T-helper 2 cell treated with Interferon-gamma antibody and Interleukin-4, amounts not matched to agents 100 ng/mL and 5 ng/mL, for 36 hours (primary cell): ENCODE data around the gene SERPIND1. TPM values are rescaled to one million over a fixed set of nuclear protein-coding genes. Genes with fewer than 3 reads are reported as not detected.
"Not testable (repeated sequence)": the region's sequence is repeated elsewhere in the genome, so short reads cannot be mapped to it uniquely, and the experiment has no call there.

Experiments used
- intact Hi-C: fragments of 100-400 bp; cut with micrococcal nuclease; formaldehyde crosslinking; loops from one replicate; pipeline ENCODE4 v1.15.1; 2023
- total RNA-seq: library from RNA; stranded (reverse); gene quantifications from 2 replicates; pipeline ENCODE4 v1.2.3, GENCODE V29; 2022

Gene SERPIND1
- total RNA-seq, 1 donor from 2014 or later = not detected

- intact Hi-C loops = no loop called here
These were observed 26.7 kb upstream of the SERPIND1 start for GRCh38 chr22:20747223-20747622.

DNA sequence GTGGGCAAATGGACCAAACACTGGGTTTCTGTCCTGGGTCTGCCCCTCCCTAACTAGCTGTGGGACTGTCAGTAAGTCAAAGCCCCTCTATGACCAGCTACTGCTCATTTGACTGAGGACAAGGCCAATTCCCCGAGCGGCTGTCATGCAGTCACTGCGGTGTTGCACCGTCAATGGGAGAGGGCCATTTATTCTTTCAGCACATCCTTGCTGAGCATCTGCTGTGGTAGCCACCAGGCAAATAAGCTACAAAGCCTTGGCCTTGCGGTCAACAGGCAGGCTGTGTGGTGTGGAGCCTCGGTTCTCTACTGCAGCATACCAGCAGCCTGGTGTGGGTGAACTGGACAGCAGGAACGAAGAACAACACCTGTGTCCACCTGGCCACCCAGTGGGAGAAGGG, 25.8 kb upstream of the SERPIND1 start:
- intact Hi-C loops = no loop called here

DNA sequence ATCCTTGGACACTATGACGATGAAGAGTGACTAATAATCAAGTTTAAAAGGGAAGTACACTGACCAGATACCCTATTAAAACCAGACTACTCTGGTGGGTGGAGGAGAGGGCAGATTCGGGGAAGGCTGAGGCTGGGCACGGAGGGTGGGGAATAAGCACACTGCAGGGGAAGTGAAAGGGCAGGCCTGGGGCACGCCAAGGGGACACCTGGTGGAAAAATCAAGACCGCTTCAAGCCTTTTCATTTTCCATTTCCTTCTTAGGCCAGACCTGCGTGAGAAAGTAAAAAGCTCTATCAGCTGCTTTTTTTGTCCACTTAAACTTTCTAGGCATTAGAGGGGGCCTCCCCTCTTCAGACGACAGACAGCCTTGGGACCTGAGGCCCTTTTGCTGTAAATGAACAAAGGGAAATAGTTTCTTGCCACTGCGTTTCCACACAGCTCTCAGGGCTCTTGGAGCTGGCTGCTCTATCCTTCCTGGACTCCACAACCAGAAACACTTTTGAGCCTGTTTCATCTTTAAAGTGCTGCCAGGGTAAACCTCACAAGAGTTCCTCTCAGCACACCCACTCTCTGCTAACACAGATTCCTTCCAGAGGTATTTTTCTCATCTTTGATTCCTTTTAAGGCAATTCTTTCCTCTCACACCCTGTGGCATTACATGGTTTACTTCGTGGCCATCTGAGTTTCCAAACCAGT, 25.0 kb upstream of the SERPIND1 start:
- intact Hi-C loops = no loop called here

- intact Hi-C loops = no loop called here
These were observed 24.5 kb upstream of the SERPIND1 start for GRCh38 chr22:20749453-20749852.

DNA sequence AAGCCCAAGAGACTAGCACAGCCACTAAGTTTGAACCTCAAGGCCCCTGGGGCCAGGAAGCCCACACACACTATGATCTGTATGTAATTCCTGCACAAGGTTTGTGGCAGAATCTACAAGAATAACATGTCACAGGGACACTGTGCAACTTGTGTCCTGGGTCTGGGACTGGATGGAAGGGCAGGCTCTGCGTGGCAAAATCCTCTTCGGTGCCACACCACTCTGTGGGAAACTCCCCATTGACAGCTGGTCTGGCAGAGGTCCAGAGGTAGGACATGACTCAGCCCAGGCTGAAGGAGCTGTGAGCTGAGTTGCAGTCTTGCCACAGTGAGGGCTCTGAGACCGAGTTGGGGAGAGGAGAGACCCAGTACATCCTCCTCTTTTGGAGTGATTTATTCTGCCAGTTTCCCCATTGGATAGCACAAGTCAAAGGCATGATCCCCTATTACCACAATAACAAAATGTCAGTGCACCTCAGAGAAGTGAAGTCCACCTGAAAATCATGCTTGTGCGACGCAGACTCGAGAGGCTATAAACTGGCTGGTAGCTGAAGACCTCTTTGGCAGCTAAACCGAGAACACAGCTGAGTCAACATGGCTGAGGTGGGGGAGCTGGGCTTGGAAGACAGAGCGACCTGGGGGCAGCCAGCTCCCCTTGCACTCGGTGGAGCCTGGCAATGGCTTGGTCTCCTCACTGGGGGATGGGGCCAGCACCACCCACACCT, 23.3 kb upstream of the SERPIND1 start:
- intact Hi-C loops = no loop called here

DNA sequence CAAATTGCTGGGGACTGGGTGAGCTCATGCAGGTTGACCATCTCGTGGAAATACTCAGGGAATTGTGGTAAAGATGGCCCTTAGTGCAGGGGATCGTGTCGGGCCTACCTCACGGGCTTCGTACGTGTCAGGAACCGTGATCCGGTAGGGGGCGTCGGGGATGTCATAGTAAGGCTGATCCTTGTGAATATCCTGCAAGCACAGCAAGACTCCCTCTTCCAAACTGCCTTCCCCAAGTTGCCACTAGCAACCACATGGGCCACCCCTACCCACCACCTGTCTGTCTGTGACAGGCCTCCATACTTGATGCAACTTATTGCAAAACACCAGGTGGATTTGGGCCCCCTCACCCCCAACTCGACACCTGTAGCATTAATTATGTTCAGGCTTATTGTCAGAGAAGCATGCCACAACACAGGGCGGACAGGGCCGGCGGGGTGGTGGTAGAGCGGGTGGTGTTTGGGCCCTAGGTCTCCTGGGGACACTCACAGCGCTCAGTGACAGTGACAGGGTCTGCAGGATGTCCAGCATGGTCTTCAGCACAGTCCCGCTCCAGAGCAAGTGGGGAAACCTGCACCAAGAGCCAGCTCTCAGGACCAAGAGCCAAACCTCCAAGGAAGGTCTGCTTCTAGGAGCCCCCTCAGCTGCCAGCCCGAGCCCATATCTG, 22.6 kb upstream of the SERPIND1 start:
- intact Hi-C loops = no loop called here

GRCh38 chr22:20752104-20752741, 21.7 kb upstream of the SERPIND1 start:
- intact Hi-C loops = no loop called here

- intact Hi-C loops = no loop called here
These were observed 21.0 kb upstream of the SERPIND1 start for GRCh38 chr22:20752873-20753272.

DNA sequence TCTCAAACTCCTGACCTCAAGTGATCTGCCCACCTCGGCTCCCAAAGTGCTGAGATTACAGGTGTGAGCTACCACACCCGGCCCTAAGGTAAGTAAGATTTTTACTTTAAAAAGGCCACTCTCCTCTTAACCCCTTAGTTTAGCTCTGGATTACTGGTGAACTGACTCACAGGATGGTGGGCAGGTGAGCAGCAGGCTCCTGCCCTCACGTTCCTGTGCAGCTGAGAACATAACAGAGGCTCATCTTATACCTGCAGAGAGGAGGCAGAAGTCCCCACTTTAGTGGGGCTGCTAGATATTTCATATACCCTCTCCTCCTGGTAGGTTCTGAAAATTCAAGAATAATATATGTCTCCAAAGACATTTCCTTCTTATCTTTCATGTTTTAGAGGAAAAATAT, 17.1 kb upstream of the SERPIND1 start:
- intact Hi-C loops = no loop called here

GRCh38 chr22:20758688-20759087, 15.2 kb upstream of the SERPIND1 start:
- intact Hi-C loops = no loop called here

GRCh38 chr22:20760084-20760483, 13.8 kb upstream of the SERPIND1 start:
- intact Hi-C loops = no loop called here

DNA sequence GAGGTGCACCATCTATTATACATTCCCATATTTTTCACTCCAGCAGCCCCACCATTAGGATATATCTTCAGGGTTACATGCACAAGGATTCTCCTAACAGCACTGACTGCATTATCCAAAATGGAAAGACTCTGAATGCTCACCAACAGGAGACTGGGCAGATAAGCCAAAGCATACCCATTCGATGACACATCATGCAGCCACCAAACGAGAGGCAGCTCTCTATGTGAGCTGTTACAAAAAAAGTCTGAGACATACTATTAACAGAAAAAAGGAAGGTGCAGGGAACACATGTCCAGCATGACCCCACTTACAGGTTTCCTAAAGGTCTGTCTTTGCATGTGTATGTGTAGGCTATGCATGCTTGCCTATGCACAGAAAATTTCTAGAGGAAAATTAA, 12.4 kb upstream of the SERPIND1 start:
- intact Hi-C loops = no loop called here

DNA sequence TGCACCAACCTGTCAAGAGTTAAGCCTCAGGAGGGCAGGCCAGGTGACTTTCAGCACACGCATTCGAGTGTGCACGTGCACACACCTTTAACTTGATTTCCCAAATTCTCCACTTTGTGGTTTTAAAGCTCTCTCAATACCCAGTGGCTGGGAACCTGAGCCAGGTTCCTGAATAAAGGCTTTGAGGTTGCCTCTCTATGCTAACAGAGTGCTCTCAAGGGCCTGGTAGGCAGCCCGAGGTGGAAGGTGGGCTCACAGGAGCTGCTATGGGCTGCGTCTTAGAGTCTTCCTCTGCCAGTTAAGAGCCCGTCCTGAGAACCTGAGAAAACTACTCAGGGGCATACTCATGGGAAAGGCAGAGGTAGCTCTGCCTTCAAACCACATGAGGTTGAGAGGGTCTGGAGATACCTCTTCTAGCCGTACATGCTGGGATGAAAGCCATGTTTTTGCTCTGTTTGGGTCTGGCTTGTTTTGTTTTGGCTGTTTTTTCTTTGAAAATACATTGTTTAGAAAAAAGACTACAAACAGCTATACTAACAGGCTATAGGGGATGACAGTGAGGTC, 11.6 kb upstream of the SERPIND1 start:
- intact Hi-C loops = no loop called here

GRCh38 chr22:20763630-20764470, 10.1 kb upstream of the SERPIND1 start:
- intact Hi-C loops = no loop called here

DNA sequence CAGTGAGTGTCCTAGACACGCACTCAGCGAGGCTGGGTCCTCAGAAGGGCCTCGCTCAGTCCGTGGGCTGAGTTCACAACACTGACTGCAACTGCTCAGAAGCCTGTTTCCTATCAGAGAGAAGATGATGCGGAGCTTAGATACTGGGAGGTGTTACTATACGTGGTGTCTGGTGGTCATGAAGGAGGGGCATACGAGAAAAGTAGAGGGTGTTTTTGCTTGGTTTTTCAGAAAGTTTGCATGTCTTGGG, 9.5 kb upstream of the SERPIND1 start:
- intact Hi-C loops = no loop called here

DNA sequence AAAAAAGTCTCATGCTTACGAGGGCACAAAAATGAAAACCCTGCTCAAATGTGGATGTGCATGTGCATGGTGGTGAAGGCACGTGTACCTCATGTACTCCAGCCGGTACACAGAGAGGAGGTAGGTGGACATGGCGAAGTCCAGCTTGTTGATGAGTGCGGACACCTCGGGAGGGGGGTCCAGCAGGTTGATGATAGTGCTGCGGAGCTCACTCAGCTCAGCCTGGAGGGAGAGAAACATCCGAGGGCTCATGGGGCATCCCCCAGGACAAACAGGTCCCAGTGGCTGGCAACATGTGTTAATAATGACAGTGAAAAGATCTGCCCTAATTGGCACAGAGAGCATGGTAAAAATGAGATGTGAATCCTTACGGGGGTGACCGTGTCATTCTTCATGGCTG, 9.2 kb upstream of the SERPIND1 start:
- intact Hi-C loops = no loop called here

- intact Hi-C loops = no loop called here
These were observed 8.0 kb upstream of the SERPIND1 start for GRCh38 chr22:20765938-20766337.

GRCh38 chr22:20766530-20766929, 7.4 kb upstream of the SERPIND1 start:
- intact Hi-C loops = no loop called here

DNA sequence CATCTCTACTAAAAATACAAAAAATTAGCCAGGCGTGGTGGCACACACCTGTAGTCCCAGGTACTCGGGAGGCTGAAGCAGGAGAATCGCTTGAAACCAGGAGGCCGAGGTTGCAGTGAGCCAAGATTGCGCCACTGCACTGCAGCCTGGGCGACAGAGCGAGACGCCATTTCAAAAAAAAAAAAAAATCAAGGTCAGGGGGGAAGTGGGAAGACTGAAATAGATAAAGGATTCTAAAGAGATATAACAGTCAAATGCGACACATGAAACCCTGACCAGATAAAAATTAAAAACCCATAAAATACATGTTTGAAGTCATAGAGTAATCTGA, 4.5 kb upstream of the SERPIND1 start:
- intact Hi-C loops = not testable (repeated sequence)

GRCh38 chr22:20771918-20772625, 1.8 kb upstream of the SERPIND1 start:
- intact Hi-C loops = no loop called here

GRCh38 chr22:20774882-20775281, 969 bp downstream of the SERPIND1 start:
- intact Hi-C loops = no loop called here
